Stimulated activated CD8-positive, alpha-beta memory T cell treated with anti-CD3 and anti-CD28 coated beads, Interleukin-7, amount 100 ng/mL, for 4 hours (primary cell): ENCODE measurements around the gene COX19.
"Not testable (repeated sequence)": the region's sequence is repeated elsewhere in the genome, so short reads cannot be mapped to it uniquely, and the experiment has no call there.

Experiments
- DNase-seq, 2 donors: peaks; one replicate each; pipeline ENCODE4 v3.0.0-alpha.2; 2020; ENCODE audit warnings: low read depth in 2 of 2

The COX19 gene

DNA sequence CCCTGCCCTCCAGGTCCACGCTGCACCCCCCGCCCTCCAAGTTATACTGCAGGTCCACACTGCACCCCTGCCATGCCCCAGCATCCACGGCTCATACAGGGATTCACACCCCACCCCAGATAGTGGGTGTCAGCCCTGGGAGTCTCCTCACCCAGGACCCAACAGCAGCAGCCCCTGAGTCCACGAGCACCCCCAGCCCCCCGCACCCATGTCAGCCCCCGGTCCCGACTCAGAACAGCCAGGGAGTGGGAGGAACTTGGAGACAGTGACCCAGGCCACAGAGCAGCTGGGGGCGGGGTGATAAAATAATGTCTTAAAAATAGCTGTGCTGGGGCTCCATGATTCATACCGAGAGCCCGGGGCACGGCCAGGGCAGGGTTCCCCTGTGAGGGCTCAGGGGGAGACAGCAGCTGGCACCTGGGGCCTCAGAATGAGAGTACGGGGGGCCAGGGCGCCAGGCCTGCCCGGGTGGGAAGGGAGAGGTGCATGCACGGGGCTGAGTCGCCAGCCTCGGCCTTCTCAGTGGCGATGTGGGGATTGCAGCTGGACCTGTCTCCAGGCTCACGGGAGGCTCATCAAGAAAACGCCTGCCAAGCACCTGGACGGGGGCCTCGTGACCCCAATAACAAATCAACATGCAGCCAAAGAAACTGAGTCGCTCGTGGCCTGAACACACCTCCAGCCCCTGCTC is 50.7 kb downstream of the COX19 start:
- DNase-seq, result peak; percentile 48 to 73

DNA sequence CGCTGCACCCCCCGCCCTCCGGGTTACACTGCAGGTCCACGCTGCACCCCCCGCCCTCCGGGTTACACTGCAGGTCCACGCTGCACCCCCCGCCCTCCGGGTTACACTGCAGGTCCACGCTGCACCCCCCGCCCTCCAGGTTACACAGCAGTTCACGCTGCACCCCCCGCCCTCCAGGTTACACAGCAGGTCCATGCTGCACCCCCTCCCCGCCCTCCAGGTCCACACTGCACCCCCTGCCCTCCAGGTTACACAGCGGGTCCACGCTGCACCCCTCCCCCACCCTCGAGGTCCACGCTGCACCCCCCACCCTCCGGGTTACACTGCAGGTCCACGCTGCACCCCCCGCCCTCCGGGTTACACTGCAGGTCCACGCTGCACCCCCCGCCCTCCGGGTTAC is 51.3 kb downstream of the COX19 start:
- DNase-seq, result not testable (repeated sequence)

DNA sequence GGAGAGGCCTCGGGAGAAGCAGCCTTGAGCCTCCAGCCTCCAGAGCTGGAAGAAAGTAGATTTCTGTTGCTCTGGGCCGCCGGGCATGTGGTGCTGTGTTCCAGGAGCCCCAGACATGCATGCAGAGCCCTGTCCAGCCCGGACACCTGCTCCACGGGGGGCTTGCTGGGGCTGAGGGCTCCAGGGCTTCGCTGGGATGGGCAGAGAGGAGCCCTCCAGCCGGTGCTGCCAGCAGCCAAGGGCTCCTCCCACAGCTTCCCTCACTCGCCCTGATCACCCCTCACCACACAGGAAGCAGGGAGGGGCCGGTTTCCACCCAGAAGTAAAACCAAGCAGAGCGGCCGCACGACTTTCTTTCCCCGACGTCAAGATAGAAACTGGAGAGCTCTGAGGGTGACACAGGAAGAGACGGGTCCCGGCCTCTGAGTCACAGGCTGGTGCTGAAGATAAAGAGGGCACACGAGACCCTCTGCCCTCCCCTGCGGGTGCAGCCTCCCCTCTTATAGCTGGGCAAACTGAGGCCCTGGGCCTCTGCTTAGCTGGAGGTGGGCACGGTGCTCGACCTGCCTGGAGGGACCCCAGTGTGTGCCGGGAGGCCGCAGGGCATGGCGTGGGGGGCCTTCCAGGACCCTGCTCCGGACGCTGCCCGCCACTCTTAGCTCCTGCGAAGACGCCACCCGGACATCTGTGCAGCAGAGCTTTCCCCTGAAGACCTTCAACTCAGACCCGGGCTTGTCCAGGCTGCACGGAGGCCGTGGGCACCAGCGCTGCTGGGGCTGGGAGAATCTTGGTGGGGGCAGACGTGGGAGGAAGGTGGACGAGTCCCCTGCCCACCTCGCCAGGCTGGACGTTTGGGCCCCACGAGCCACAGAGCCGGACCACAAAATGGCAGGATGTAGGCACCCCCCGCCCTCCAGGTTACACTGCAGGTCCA is 52.0 kb downstream of the COX19 start:
- peak; percentile 93 to 94 for DNase-seq

DNA sequence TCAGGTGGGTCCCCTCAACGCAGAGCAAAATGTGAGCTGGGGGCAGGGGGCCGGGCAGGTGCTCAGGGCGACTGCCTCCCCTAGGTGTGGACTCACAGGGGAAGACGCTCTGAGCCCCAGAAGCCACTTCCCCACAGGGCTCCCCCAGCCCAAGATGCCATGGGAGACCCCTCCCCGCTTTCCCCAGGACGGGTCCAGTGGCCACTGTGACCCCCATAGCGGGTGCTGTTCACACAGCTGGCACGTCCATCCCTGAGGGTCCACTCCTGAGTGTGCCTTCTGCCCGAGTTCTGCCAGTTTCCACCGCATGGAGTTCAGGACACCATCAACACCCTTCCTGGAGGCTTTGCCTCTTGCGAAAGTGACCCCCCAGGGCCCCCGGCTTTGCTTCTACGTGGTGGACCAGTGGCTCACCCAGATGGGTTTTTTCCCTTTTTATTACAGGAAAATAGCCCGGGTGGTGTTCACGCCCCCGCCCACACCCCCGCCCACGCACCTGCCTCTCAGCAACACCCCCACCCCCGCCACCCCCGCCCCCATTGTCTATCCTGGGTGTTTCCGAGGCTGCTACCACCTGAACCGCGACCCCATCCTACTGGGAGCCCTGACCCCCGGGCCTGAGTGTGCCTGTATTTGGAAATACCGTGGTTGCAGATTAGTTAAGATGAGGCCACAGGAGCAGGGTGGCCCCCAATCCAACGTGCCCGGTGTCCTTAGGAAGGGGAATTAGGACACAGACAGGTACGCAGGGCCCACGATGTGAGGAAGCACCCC is 52.8 kb downstream of the COX19 start:
- DNase-seq, result peak; percentile 53 to 66

DNA sequence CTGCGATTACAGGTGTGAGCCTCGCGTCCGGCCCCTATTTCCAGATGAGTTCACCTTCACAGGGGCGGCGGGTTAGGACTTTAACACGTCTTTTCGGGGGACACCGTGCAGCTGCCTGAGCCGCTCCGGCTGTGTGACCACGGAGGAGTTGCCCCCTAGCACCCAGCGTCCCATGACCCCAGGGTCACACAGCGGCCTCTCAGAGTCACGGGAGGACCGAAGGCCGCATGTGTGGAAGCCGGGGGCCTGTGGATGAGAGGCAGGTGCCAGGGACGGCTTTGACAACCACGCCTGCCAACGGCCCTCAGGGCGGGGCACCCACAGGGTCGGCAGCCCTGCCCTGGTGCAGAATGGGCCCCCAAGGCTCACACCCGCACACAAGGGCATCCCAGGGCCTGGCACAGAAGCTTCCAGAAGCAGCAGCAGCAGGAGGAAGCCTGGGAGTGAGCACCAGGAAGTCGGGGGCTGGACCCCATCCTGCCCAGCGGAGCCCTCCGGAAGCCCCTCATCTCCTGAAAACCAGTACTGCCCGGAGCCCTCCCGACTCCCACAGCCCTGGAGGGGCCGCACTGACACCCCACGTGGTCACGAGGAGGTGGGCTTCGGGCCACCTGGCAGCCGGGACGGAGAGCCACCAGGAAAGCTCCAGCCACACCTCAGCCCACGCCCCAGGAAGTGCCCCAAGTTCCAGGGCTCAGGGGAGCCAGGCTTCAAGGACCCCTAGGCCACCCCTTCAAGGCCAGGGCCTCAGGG is 53.6 kb downstream of the COX19 start:
- DNase-seq, result no peak

DNA sequence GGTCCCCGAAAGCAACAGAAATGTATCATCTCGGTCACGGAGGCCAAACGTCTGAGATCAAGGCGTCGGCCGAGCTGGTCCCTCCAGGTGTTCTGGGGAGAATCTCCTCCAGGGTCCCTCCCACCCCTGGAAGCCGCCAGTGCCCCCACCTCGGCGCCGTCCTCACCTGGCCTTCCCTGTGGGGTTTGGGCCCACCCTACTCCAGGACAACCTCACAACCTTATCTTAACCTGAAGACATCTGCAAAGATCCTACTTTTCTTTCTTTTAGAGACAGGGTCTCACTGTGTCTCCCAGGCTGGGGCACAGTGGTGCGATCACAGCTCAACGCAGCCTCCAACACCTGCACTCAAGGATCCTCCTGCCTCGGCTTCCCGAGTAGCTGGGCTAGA is 54.3 kb downstream of the COX19 start:
- no peak for DNase-seq

DNA sequence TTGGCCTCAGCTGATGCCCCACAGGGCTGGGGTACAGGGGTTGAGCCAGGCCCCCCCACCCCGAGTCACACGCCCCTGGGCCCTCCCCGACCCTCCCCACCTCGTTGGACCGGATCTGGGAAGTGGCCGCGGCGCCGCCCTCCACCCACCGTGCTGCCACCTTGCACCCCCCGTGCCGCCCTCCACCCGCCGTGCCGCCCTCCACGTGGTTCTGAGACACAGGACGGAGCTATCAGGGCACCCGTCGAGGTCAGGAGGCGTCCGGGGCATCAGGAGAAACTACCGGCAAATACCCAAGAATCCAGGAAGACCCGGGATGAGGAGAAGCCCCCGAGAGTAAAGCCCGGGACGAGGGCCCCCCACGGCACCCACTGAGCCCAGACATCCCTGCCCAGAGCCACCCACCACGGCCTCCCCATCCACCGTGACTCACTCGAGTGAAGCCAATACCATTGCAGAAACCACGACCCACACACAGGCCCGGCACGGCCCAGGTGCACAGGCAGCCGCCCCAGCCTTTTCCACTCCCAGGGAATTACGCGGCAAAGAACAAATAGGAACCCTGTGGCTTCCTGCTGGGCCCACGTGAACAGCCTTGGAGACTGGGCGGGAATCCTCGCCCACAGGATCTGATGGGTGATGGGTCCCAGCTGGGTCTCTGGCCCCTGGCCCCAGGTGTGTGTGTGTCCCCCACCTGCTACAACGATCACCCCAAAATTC is 54.8 kb downstream of the COX19 start:
- peak in 1 of 2 donors; percentile 45 for DNase-seq

DNA sequence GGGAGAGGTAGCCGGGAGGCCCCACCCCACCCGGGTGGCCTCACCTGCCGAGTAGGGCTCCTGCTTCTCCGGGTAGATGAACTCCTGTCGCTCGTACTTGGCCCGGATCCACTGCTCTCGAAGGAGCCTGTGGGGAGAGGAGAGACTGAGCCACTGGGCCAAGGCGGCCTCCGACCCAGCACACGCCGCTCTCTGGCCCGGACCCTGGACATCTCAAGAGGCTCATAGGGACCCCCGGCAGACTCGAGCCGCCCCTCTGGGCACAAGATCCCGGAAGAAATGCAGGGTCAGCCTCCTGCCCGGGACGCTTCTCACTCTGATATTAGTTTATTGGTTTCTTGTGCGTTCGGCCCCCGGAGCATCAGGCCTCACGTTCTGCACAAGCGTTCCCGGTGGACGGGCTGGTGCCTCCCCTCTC is 55.4 kb downstream of the COX19 start:
- DNase-seq, result no peak

DNA sequence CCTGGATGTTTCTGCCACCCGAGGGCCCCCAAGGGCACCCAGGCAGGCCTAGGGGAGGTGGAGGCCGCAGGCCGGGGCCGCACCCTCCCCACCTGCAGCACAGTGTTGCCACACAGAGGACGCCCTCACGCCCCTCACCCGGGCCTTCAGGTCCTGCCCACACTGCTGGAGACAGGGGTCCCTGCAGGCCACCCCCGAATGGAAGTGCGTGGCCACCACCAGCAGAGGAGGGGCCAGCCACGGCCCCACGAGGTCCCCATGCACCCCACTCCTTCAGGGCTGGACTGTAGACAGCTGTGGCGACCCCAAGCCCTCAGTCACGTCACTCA is 56.3 kb downstream of the COX19 start:
- DNase-seq, result no peak

DNA sequence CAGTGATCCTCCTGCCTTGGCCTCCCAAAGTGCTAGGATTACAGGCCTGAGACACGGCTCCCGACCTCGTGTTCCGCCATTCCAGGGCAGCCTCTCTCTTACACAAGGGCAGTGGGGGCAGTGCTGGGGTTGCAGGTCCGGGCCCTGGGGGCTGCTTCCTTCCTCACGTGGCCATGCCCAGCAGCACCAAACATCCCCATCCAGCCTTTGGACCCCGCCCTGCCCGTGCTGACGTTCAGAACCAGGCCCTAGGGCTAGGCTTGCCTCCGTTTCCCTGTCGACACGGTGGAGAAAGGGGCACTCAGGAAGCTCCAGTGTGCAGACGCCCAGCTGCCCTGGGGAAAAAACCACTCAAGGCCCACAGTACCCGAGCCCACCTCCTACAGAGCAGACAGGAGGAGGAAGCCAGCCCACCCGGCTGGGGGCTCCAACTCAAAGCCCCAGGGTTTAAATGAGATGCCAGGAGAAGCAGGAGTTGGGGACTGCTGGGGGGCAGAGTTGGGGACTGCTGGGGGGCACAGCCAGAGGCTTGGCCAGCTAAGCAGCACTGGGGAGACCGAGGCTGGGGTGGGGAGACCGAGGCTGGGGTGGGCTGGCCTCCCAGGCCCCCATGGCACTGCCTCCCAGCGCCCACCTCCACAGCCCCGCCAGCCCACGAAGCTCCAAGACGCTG is 56.8 kb downstream of the COX19 start:
- DNase-seq, result no peak

DNA sequence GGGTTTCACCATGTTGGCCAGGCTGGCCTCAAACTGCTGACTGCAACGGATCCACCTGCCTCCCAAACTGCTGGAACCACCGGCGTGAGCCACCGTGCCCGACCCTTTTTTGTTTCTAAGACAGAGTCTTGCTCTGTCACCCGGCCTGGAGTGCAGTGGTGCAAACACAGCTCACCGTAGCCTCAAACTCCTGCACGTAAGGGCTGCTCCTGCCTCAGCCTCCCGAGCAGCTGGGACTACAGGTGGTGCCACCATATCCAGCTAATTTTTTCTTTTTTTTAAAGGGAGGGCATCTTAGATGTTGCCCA is 57.3 kb downstream of the COX19 start:
- DNase-seq, result no peak

DNA sequence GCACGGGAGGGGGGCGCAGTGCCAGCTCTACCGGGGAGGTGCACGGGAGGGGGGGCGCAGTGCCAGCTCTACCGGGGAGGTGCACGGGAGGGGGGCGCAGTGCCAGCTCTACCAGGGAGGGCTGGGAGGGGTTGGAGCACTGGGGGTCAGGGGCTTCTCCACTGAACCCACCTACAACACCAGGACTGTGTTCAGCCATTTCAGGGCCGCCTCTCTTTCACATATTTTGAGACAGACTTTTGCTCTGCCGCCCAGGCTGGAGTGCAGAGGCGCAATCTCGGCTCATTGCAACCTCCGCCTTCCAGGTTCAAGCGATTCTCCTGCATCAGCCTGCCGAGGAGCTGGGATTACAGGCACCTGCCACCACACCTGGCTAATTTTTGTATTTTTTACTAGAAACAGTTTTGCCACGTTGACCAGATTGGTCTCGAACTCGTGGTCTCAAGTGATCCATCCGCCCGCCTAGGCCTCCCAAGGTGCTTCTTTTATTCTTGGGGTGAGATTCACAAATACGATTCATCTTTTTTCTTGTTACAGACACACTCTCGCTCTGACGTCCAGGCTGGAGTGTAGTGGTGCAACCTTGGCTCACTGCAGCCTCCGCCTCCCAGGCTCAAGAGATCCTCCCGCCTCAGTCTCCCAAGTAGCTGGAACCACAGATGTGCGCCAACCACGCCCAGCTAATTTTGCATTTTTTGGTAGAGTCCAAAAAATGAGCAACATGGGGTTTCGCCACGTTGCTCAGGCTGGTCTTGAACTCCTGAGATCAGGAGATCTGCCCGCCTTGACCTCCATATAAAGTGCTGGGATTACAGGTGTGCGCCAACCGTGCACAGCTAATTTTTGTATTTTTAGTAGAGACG is 57.9 kb downstream of the COX19 start:
- DNase-seq, result no peak

DNA sequence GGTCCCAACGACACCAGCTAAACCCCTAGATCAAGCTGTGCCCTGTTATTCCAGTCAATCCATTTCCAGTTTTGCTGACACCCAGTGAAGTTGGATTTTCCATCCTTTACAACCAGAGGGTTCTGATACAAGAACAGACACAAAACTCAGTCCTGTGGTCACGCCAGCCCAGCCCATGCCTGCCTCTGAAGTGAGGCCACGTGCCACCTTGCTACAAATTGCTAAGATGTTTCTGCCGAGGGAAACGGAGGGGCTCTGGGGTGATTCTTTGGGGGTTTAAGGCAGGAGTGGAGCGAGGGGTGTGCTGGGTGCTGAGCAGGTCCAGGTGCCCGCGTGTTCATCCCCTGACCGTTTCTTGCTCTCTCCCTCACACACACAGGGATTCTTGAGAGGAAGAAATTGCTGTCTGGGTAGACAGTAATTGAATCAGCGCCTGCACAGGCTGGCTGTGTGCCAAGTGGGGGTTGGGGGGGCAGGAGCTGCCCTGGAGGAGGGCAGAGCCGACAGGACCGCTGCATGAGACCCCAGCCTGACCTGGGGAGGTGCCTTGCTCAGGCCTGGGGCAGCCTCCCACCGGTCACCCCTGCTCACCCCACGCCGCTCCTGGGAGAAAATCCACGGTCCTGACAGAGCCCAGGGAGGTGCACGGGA is 58.9 kb downstream of the COX19 start:
- DNase-seq, result no peak
